ENCODE measurements around the gene PYHIN1. TPM values are rescaled to one million over a fixed set of nuclear protein-coding genes. Genes with fewer than 3 reads are reported as not detected.
"Not testable (repeated sequence)": the region's sequence is repeated elsewhere in the genome, so short reads cannot be mapped to it uniquely, and the experiment has no call there.

The PYHIN1 gene
- total and polyA plus RNA-seq, 2 experiments from 2014 or later = not detected

DNA sequence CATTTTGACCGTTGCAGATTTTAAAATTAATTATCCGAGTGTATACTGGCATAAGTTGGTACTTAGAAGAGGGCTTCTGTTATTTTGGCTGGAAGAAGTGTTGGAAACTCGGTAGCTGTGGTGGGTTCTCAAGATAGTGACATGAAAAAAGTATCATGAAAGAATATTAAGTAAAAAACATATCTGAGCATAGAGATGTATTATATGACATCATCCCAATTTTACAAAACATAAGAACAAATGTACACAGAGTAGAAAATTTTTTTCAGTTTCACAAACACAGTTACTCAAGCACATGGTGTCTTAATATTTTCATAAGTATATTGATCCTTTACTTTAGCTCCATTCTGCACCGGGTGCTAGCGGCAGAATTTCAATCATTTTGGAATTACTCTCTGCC lies 79.0 kb downstream of the PYHIN1 start (continued):
- no peak for TF ChIP-seq ZNF462 (CRISPR knock-in tag; IDR thresholded peaks at IDR 0.05)
- no peak for TF ChIP-seq ZNF331 (CRISPR knock-in tag; IDR thresholded peaks at IDR 0.05; ENCODE audit: low read depth)
- no peak for TF ChIP-seq STAT1 (IDR thresholded peaks at IDR 0.05; ENCODE audit: unreplicated experiment)
- no peak for TF ChIP-seq CTCF (conservative IDR thresholded peaks at IDR 0.05; ENCODE audit: low read depth in 2 of 2)
- no peak for TF ChIP-seq POLR2AphosphoS5 (IDR thresholded peaks at IDR 0.05; ENCODE audit: low read depth)

GRCh38 chr1:159011001-159011400 lies 79.6 kb downstream of the PYHIN1 start:
- H3K27ac Mint-ChIP-seq; H3F3A ChIP-seq (replicated peaks; ENCODE audit: low read depth); H3K9me2 ChIP-seq (ENCODE audit: insufficient read depth); DNase-seq (ENCODE audit: low spot score); H3K79me2 ChIP-seq (replicated peaks; ENCODE audit: insufficient read depth); H3K36me3 ChIP-seq (ENCODE audit: insufficient read depth); H3K4me3 Mint-ChIP-seq; H3K27ac ChIP-seq (ENCODE audit: low read depth); H3K9me3 Mint-ChIP-seq; H3K4me3 ChIP-seq; ATAC-seq; H2AFZ ChIP-seq; H3K4me2 ChIP-seq; H3K36me3 Mint-ChIP-seq (ENCODE audit: low read depth); H4K20me1 ChIP-seq (replicated peaks; ENCODE audit: insufficient read depth); H3K27me3 Mint-ChIP-seq (ENCODE audit: insufficient read depth, low read depth, poor library complexity): not testable (repeated sequence)
- Histone ChIP-seq H3K4me1 (ENCODE audit: insufficient read depth) (peaks cover 13% of the 10 kb centered on the region), H3K27me3 (ENCODE audit: insufficient read depth) (peaks cover 27% of the 10 kb centered on the region)
- peaks cover 21% of the 10 kb centered on the region for H3K4me1 Mint-ChIP-seq
